GM18505 (cell line): ENCODE data around the gene CNOT10.
"Not testable (repeated sequence)": the region's sequence is repeated elsewhere in the genome, so short reads cannot be mapped to it uniquely, and the experiment has no call there.

Source experiments
- ATAC-seq: cut with Tn5 transposase; IDR thresholded peaks from one replicate; pipeline ENCODE4 v1.9.1; 2021; ENCODE audit not compliant: unreplicated experiment
- POLR2A ChIP-seq: IDR thresholded peaks from 4 replicates; pipeline ENCODE4 v1.6.1; 2011; ENCODE audit warnings: borderline replicate concordance; ENCODE audit not compliant: insufficient read depth, insufficient read length; ENCODE audit errors: extremely low read depth

Gene CNOT10

DNA sequence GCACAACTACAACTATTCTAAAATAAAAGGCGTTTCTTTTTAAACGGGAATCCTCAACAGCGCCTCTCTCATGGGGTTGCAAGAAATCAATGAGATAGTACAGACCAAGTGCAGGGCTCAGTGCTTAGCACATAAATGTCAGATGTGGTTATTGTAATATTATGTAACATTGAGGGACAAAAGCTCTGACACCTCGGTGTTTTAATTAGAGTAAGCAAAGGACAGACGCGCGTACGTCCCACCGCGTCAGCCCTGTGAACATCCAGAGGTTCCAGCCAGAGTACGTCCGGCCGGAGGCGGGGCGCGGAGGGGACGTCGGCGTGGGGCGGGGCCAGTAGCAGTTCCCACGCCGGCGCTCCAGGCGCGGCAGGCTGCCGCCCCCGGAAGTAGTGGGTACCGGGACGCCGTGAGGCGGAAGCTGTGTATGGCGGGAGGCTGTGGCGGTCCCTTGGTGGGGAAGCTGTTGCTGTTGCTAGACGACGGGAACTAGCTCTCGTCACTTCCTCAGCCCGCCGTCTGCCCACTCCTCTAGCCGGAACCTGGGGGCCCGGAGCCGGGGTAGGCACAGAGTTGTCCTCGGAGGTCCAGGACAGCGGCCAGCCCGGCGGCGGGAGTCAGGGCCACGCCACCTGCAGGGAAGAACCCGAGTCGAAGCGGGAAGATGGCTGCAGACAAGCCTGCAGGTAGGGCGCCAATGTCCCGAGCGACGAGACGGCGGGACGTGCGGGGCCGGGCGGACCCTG, at the start of gene CNOT10:
Gene CNOT10 (plus strand): TSS at position 389 of the 743 bp plus-strand sequence. CDS start 273 bp downstream, at position 662.
- TF ChIP-seq POLR2A: peak; percentile 73
- ATAC-seq: peak; percentile 99

- TF ChIP-seq POLR2A: no peak
- ATAC-seq: no peak
Measured at GRCh38 chr3:32640939-32641338, 44.0 kb upstream of the CNOT10 start.

- ATAC-seq: no peak
- TF ChIP-seq POLR2A: no peak
Measured at GRCh38 chr3:32641356-32641755, 43.6 kb upstream of the CNOT10 start.

- no peak for TF ChIP-seq POLR2A
- no peak for ATAC-seq
Measured at GRCh38 chr3:32643354-32643753, 41.6 kb upstream of the CNOT10 start.

DNA sequence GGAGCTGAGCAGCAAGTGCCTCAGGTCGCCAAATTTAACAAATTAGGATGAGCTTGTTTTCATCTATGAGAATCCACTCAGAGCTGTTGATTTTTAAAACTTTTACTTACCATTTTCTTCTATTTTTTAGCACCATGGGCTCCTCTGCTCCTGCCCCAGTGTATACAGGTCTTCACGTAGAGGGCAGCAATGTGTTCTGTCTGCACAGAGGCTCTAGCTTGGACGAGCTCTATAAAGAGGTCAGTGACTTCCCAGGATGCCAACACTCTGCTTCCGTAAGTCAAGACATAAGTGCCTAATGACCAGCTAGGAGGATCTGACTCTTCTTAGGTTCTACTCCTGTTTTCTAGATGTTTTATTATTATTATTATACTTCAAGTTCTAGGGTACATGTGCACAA, 41.2 kb upstream of the CNOT10 start:
- TF ChIP-seq POLR2A: no peak
- ATAC-seq: no peak

DNA sequence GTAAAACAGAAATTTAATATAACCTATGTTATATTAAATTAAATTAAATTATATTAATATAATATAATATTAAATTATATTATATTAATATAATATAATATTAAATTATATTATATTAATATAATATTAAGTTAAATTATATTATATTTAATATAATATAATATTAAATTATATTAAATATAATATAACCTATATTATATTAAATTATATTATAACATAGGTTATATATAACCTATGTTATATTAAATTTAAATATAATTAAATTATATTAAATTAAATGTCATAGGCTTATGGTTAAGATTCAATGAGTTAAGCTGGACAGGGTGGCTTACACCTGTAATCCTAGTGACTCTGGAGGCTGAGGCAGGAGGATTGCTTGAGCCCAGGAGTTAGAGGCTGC, 40.6 kb upstream of the CNOT10 start:
- no peak for TF ChIP-seq POLR2A
- ATAC-seq: no peak

DNA sequence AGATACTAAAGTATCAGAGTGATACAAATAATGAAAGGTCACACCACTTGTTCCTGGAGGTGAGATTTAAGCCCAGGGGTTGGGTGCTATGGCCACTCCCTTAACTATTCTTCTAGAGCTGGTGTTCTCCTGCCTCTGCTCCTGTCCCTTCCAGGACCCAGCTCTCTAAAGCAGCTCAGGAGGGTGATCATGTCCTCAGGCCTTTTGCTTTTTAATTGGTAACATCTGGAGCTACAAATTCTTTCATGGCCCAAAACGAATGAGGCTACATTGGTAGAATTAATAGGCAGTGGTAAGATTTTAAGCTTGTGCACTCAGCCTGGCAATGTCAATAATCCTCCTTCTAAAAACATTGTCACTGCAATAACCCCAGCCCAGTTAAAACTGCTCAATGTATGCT, 38.2 kb upstream of the CNOT10 start:
- no peak for ATAC-seq
- TF ChIP-seq POLR2A: no peak

GRCh38 chr3:32652337-32653100, 32.5 kb upstream of the CNOT10 start:
- ATAC-seq: not testable (repeated sequence)

GRCh38 chr3:32655167-32655566, 29.8 kb upstream of the CNOT10 start:
- ATAC-seq: no peak
- no peak for TF ChIP-seq POLR2A

GRCh38 chr3:32660634-32661033, 24.4 kb upstream of the CNOT10 start:
- no peak for ATAC-seq
- no peak for TF ChIP-seq POLR2A

- no peak for TF ChIP-seq POLR2A
- ATAC-seq: no peak
Measured at GRCh38 chr3:32662647-32663046, 22.3 kb upstream of the CNOT10 start.

- not testable (repeated sequence) for ATAC-seq
Measured at GRCh38 chr3:32664630-32665075, 20.3 kb upstream of the CNOT10 start.

GRCh38 chr3:32667072-32667582, 17.9 kb upstream of the CNOT10 start:
- TF ChIP-seq POLR2A: no peak
- no peak for ATAC-seq

DNA sequence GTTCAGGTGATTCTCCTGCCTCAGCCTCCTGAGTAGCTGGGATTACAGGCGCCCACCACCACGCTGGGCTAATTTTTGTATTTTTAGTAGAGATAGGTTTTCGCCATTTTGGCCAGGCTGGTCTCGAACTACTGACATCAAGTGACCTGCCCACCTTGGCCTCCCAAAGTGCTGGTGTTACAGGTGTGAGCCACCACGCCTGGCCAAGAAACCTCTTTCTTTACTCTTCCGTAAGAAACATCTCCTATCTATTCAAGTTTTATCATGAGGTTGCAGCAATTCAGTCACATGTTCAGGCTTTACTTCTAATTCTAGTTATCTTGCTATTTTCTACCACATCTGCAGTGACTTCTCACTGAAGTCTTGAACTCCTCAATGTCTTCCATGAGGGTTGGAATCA, 15.8 kb upstream of the CNOT10 start:
- not testable (repeated sequence) for ATAC-seq

- not testable (repeated sequence) for ATAC-seq
Measured at GRCh38 chr3:32673730-32674129, 11.3 kb upstream of the CNOT10 start.
